Measurements from ENCODE around the gene RAD23A. TPM values are rescaled to one million over a fixed set of nuclear protein-coding genes. Genes with fewer than 3 reads are reported as not detected.

The RAD23A gene
- total RNA-seq, 1 donor from 2014 or later: 77.8 TPM

- DNase-seq: peak; percentile 64
These were observed 39.0 kb downstream of the RAD23A start for GRCh38 chr19:12984683-12985048.

- peak; percentile 82 for DNase-seq
These were observed 39.6 kb downstream of the RAD23A start for GRCh38 chr19:12985049-12985776.

DNA sequence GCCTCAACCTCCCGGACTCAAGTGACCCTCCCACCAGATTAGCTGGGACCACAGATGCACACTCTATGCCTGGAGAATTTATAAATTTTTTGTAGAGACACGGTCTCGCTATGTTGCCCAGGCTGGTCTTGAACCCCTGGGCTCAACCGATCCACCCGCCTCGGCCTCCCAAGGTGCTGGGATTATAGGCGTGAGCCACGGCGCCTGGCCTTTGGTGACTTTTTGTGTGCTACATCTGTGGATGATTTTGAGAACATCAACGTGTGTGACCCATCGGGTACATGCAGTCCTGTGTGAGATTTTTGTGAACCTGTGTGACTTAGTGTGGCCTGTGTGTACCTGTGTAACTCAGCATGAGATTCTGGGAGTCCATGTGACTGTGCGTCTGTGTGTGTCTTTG, 41.1 kb downstream of the RAD23A start:
- DNase-seq: no peak

DNA sequence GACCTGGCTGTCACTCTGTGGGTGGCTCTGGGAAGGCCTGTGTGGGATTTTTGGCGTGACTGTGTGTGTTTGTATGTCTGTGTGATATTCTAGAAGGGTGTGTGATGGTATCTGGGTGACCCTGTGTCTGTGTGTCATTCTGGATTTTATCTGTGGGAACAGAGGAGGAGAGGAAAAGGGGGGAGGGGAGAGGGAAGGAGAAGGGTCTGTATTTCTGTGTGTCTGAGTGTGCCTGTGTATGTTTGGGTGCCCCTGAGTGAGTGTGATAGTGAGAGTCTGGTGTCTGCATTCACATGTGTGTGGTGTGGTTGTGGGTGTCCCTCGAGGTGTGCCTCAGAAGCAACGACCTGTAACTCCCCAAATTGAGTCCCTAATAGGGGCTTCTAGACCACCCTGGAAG, 41.5 kb downstream of the RAD23A start:
- DNase-seq: no peak

- DNase-seq: no peak
These were observed 42.1 kb downstream of the RAD23A start for GRCh38 chr19:12987781-12988180.

- no peak for DNase-seq
These were observed 44.8 kb downstream of the RAD23A start for GRCh38 chr19:12990431-12990830.

- no peak for DNase-seq
These were observed 45.2 kb downstream of the RAD23A start for GRCh38 chr19:12990853-12991252.

- DNase-seq: no peak
These were observed 45.6 kb downstream of the RAD23A start for GRCh38 chr19:12991296-12991695.

GRCh38 chr19:12992729-12993128, 47.1 kb downstream of the RAD23A start:
- DNase-seq: no peak

GRCh38 chr19:12993562-12993961, 47.9 kb downstream of the RAD23A start:
- DNase-seq: no peak

GRCh38 chr19:12994701-12995595, 49.3 kb downstream of the RAD23A start, which contains the start of gene NFIX:
NFIX (plus strand) TSS chr19:12995475; CDS start chr19:12995838, 363 bp downstream.
- DNase-seq: peak; percentile 85

DNA sequence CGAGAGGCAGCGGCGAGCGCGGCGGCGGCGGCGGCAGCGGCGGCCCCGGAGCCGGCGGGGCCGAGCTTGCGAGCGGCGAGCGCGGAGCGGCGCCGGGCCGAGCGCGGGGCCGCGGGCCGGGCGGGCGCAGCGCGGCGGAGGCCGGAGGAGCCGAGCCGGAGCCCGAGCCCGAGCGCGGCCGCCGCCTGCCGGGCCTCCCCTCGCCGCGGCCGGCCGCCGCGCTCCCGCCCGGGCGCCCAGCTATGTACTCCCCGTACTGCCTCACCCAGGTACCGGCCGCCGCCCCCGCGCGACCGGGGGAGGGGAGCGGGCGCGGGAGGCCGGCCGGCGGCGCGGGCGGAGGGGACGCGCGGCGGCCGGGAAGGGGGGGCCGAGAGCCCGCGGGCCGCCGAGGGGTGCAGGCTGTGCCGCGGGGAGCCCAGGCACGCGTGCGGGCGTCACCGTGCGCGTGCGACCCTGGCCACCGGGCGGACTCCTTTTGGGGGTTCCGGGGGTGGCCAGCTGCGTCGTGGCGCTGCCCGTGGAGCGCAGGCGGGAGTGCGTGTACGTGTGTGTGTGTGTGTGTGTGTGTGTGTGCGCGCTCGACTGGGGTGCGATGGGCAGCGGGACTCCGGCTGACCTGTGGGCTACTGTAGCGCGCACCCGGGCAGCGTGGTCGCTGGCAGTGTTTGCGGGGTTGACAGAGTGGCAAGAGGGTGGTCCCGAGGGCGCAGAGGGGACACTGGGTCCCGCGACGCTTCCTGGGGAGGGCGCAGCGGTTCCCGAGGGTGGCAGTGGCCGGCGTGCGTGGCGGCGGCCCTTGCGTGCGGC, 50.1 kb downstream of the RAD23A start:
- no peak for DNase-seq

- no peak for DNase-seq
These were observed 50.9 kb downstream of the RAD23A start for GRCh38 chr19:12996406-12997094.

DNA sequence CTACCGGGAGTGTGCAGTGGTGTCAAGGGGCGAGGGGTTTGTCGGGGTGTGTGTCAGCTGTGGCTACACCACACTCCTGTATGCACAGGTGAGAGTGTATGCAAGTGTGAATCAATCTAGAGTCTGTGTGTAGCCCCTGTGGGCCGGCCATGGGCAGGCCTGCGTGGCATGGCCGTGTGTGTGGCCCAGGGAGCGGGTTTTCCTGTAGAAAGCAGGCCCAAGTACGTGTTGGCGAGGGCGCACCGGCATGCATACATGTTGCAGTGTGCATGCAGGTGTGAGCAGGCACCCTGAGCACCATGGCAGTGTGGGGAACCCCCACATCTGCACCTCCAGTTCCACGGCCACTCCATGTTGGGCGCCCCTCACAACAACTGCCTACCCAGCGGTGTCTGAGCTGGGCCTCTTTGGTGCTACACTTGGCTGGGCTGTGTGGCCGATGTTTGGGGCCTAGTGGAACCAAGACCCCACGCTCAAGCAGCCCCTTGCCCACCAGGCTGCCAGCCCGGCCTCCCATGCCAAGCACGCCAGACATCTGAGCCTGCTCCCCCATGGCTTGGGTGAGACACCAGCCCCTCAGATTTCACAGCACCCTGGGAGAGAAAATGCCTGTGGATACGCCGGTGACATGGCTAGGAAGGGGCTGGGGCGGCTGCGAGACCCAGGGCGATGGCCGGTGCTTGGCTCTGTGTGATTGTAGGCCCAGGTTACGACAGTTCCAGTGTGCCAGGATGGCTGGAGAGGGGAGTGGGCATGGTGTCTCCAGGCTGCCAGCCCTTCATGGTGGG, 51.7 kb downstream of the RAD23A start:
- no peak for DNase-seq

GRCh38 chr19:12997967-12998940, 52.6 kb downstream of the RAD23A start:
- peak; percentile 75 for DNase-seq

GRCh38 chr19:13001166-13001501, 55.5 kb downstream of the RAD23A start:
- no peak for DNase-seq

GRCh38 chr19:13001502-13002165, 56.0 kb downstream of the RAD23A start:
- DNase-seq: no peak

DNA sequence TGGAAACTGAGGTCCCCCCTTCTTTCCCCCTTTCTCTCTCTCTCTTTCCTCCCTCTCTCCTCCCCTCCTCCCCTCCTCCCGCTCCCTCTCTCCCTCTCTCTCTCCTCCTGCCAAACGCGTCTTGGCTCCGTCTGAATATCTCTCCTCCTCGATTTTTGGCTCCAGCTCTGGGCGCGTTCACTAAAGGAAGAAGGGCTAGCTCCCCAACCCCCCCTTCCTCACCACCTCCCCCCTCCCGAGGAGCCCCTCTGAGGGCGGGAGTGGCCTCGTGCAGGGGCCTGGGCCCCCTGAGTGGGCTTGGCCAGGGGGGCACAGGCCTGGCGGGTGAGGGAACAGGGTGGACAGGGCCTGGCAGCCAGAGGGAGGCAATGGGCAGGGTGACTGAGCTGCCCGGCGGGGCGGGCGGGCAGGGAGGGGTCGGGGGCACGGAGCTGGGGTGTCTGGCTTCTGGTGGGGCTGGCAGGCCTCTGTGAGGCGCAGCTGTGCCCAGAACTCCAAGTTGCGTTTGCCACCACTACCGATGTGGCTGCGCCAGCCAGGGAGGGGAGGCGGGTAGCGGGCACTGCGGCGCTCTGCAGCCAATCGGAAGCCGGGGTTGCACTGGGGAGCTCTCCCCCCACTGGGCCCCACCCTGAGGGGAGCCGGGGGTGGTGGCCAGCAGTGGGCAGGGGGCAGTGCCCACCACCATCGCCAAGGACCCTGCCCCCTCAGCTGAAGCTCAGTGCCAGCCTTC, 56.7 kb downstream of the RAD23A start:
- peak; percentile 97 for DNase-seq

DNA sequence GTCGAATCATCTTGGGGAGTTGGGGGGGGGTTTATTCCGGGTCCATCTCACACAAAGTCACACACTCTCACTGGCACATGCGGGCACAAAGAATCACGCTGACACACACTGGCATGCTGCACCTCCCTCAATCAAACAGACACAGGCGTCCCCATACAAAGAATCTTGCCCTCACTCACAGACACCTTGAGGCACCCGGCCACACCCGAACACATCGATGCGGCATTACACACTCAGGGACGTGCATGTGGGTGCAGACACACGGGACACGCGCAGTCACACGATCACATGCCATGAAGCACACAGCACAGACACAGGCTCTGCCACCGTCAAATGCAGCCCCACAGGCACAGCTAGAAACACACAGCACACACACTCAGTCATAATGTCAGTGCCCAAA, 57.4 kb downstream of the RAD23A start:
- DNase-seq: no peak
